ENCODE results near the gene CATSPERB. TPM values are rescaled to one million over a fixed set of nuclear protein-coding genes. Genes with fewer than 3 reads are reported as not detected.

Gene CATSPERB
- total and polyA plus RNA-seq, 10 of the 15 experiments (the other 5 are each of a cell fraction or from before 2014, with no cell fraction given): not detected

- TF ChIP-seq ZNF592 (IDR thresholded peaks at IDR 0.05) (no peak), NFXL1 (IDR thresholded peaks at IDR 0.05; ENCODE audit: borderline replicate concordance) (no peak), SMAD1 (IDR thresholded peaks at IDR 0.05; ENCODE audit: low read depth, partially characterized antibody) (no peak), SMARCA5 (IDR thresholded peaks at IDR 0.05) (no peak), ZNF24 (IDR thresholded peaks at IDR 0.05) (no peak), TBL1XR1 (IDR thresholded peaks at IDR 0.05; ENCODE audit: low read depth, low read length) (no peak), CHD2 (IDR thresholded peaks at IDR 0.05; ENCODE audit: borderline replicate concordance, low read depth, low read length) (no peak), REST (IDR thresholded peaks at IDR 0.05; ENCODE audit: low read depth, low read length) (no peak), PKNOX1 (IDR thresholded peaks at IDR 0.05) (no peak)
Measured at GRCh38 chr14:91599994-91600393, 131.9 kb downstream of the CATSPERB start (continued).

All from GM12878 (cell line).